OCI-LY7 (cell line): ENCODE measurements around the gene RTN4R.
A peak's percentile ranks its signal among the peaks of the same experiment; 100 is the strongest.
"Not testable (repeated sequence)": the region's sequence is repeated elsewhere in the genome, so short reads cannot be mapped to it uniquely, and the experiment has no call there.

Experiments used
- CTCF ChIP-seq: fragments of 200-600 bp; sonication (generic); conservative IDR thresholded peaks from 2 replicates; pipeline ENCODE4 v1.5.1; 2014; ENCODE audit warnings: mild to moderate bottlenecking, antibody characterized with exemption, low read length, moderate library complexity, mixed read lengths
- EZH2phosphoT487 ChIP-seq: fragments of 200-600 bp; sonication (generic); IDR thresholded peaks from 2 replicates; pipeline ENCODE4 v1.6.1; 2018; ENCODE audit warnings: low read depth, borderline replicate concordance, mild to moderate bottlenecking, mixed run types, antibody characterized with exemption, low read length, moderate library complexity, mixed read lengths

DNA sequence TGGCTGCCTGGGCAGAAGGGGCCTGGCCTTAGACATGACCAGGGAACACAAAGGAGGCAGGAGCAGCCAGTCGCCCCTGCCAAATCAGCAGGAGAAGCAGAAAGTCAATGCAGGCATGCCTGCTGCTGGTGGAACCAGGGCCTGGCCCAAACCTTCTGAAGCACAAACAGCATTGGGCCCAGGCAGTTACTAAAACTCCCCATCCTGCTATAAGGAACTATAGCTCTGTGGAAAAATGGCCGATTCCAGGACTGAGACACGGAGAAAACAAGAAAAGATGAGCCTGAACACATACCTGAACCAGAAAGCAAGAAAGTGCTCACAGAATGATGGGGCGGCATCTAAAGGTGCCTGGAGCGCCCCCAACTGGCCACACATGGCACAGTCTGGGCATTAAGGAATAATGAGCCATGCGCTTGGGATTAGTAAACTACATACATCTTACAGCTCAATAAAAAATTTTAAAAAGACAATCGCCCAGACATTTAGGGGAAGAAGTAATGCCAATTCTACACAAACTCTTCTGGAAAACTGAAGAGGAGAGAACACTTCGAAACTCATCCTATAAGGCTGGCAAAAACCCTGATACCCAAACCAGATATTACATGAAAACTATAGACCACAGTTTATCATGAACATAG is 49.4 kb upstream of the RTN4R start:
- peak; percentile 82 for TF ChIP-seq CTCF
- not testable (repeated sequence) for TF ChIP-seq EZH2phosphoT487
